Ascending aorta (tissue), 2 donors: ENCODE measurements around the gene CLEC16A. TPM values are rescaled to one million over a fixed set of nuclear protein-coding genes. Genes with fewer than 3 reads are reported as not detected.

Experiments
- DNase-seq, 2 donors: peaks; one replicate each; pipeline ENCODE4 v3.0.0-alpha.2; 2019; ENCODE audit warnings: low spot score in 2 of 2
- H3K27ac ChIP-seq, 2 donors: fragments of 200-600 bp; sonication (generic); one replicate each; pipeline ENCODE4 v1.5.1; 2016 to 2017; ENCODE audit warnings: mild to moderate bottlenecking in 1 of 2
- H3K27me3 ChIP-seq: fragments of 200-600 bp; sonication (generic); one replicate; pipeline ENCODE4 v1.5.1; 2017
- H3K36me3 ChIP-seq, 2 donors: fragments of 200-600 bp; sonication (generic); one replicate each; pipeline ENCODE4 v1.5.1; 2016
- H3K4me1 ChIP-seq, 2 donors: fragments of 200-600 bp; sonication (generic); one replicate each; pipeline ENCODE4 v1.5.1; 2016 to 2017; ENCODE audit warnings: mild to moderate bottlenecking in 1 of 2
- H3K4me3 ChIP-seq, 2 donors: fragments of 200-600 bp; sonication (generic); one replicate each; pipeline ENCODE4 v1.5.1; 2016 to 2017; ENCODE audit warnings: mild to moderate bottlenecking in 1 of 2
- H3K9me3 ChIP-seq, 2 donors: fragments of 200-600 bp; sonication (generic); one replicate each; pipeline ENCODE4 v1.5.1; 2016
- intact Hi-C: fragments of 100-400 bp; cut with DNase I; formaldehyde crosslinking; loops from one replicate; pipeline ENCODE4 v1.15.1; 2023
- total RNA-seq: library from RNA; depleted of rRNA; stranded (reverse); fragments of >200 nt; gene quantifications from one replicate; pipeline ENCODE4 v1.1.0, GENCODE V29; 2016
- TF ChIP-seq, protein P1 (sequence below), 3 experiments: fragments of 200-600 bp in 2 of 3; fragments of 450-650 bp in 1 of 3; sonication (generic) in 2 of 3; IDR thresholded peaks; one replicate each; pipeline ENCODE4 v1.5.1; 2016 to 2019; ENCODE audit warnings: antibody characterized with exemption in 3 of 3, mild to moderate bottlenecking in 1 of 3, moderate library complexity in 1 of 3

CLEC16A gene
- total RNA-seq, 1 donor from 2014 or later: 16.2 TPM

DNA sequence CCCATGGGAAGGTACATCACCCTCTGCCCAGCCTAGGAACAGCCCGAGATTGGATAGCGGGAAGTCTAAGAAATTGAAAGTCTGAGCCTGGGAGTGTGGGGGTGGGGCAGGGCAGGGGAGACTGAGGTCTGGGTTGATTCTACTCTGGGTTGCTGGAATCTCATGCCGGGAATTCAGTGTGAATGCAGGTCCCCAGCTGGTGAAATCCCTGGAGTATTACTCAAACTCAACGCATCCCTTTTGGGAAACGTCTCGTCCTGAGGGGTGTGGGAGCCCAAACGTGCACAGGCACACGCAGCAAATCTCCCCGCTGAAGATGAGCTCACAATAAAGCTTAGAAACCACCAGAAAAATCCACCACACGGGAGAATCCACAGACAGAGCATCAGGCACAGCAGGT lies 256.2 kb downstream of the CLEC16A start:
- no peaks in the 10 kb centered on the region for H3K36me3 ChIP-seq
- no peak overlapping the region for H3K27ac ChIP-seq
- TF ChIP-seq, protein P1, sequence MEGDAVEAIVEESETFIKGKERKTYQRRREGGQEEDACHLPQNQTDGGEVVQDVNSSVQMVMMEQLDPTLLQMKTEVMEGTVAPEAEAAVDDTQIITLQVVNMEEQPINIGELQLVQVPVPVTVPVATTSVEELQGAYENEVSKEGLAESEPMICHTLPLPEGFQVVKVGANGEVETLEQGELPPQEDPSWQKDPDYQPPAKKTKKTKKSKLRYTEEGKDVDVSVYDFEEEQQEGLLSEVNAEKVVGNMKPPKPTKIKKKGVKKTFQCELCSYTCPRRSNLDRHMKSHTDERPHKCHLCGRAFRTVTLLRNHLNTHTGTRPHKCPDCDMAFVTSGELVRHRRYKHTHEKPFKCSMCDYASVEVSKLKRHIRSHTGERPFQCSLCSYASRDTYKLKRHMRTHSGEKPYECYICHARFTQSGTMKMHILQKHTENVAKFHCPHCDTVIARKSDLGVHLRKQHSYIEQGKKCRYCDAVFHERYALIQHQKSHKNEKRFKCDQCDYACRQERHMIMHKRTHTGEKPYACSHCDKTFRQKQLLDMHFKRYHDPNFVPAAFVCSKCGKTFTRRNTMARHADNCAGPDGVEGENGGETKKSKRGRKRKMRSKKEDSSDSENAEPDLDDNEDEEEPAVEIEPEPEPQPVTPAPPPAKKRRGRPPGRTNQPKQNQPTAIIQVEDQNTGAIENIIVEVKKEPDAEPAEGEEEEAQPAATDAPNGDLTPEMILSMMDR (IDR thresholded peaks at IDR 0.05): no peak
- no peaks in the 10 kb centered on the region for H3K4me1 ChIP-seq
- intact Hi-C loops: no loop called here
- no peaks in the 10 kb centered on the region for H3K27me3 ChIP-seq
- H3K4me3 ChIP-seq: no peak overlapping the region
- no peaks in the 10 kb centered on the region for H3K9me3 ChIP-seq
- DNase-seq: no peak

DNA sequence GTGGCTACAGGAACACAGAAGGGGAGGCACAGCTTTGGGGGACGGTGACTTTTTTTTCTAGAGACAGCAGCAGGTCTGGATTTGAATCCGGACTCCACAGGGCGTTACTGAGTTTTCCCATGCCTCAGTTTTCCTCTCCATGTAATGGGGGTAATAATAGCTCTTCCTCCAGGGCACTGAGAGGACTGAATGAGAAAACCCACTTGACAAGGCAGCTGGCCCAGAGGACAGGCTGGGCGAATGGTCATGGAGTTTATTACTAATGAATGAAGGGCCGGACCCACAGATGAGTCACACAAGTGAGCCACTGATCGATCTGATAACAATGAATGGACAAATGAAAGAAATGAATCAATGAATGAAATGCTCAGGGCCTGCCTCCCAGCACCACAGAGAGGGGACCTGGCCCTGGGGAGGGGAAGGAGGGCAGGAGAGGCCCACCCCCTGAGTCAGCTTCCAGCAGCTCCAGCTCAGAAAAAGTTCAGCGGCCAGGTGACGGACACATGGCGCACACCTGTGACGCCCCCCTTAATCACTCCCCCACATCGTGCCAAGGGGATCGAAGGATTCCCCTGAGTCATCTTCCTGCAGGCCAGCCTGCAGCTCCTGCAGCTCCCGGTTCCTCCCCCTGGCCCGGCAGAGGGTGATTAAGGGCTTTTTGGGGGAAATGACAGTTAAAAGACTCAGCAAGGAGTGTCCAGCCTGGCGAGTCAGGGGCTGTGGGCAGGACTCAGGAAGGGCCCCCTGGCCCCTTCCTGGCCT lies 257.3 kb downstream of the CLEC16A start:
- intact Hi-C loops: no loop called here
- Histone ChIP-seq H3K4me1 (no peaks in the 10 kb centered on the region), H3K27ac (no peak overlapping the region), H3K4me3 (no peak overlapping the region), H3K36me3 (no peaks in the 10 kb centered on the region), H3K27me3 (no peaks in the 10 kb centered on the region), H3K9me3 (no peaks in the 10 kb centered on the region)
- no peak for DNase-seq
- TF ChIP-seq, protein P1 (IDR thresholded peaks at IDR 0.05): no peak

DNA sequence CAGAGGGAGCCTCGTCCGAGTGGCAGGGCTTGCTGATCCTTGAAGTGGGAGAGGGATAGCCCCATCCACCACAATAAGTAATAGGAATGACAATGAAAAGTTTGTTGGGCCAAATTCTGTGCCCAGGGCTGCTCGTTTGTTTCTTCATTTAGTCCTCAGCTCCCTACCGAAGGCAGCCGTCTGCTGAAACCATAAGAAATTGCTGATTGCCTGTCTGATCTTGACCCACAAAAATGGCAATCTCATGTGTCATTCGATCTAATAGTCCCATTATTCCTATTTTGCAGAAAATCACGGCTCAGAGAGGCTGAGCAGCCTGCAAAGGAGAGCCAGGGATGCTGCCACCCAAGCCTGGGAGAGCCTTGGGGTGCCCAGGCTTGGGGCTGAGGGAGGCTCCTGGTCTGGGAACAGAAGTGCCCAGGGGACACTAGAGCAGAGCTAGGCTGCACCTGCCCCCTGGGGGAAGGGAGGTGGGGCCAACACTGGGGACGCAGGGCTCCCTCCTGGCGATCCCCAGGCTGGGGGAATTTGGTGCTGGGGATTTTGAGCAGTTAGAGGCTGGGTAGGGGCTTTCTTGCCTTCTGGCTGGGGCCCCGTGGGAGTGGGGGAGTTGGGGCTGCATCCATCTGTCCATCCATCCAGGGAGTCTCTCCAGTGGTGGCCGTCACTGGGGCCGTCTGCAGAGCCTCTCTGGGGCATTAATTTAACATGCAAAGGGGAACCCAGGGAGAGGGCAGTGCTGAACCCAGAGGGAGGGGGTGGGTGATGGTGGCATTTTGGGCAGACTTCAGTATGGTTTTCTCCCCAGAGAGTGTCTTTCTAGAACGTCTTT lies 258.1 kb downstream of the CLEC16A start:
- no peak for DNase-seq
- intact Hi-C loops: no loop called here

DNA sequence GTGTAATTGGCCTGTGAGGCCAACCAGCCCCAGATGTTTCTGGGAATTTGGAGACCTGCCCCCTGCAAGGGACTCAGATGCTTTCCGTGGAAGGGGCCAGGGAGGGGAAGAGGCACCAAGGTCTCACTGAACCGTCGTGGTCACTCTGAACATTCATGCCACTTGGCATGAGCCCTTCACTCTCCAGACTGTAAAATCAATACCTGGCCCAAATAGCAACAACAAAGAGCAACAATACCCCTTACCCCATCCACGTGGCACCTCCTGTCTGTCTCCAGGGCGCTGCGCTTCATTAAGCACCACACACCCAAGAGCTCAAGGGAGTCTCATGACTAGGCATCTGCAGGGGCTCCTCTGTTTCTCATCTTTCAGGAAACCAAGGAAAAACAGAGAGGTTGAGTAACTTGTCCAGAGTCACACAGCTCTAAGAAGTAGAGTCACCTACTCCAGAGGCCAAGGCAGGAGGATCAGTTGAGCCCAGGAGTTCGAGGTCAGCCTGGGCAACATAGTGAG lies 258.8 kb downstream of the CLEC16A start:
- Histone ChIP-seq H3K9me3 (no peaks in the 10 kb centered on the region), H3K27ac (no peak overlapping the region), H3K36me3 (no peaks in the 10 kb centered on the region), H3K4me1 (no peaks in the 10 kb centered on the region), H3K4me3 (no peak overlapping the region), H3K27me3 (no peaks in the 10 kb centered on the region)
- TF ChIP-seq, protein P1 (IDR thresholded peaks at IDR 0.05): no peak
- no peak for DNase-seq
- intact Hi-C loops: no loop called here

More for the DNA sequence above, 258.1 kb downstream of the CLEC16A start:
- Histone ChIP-seq H3K4me3 (no peak overlapping the region), H3K27ac (no peak overlapping the region), H3K27me3 (no peaks in the 10 kb centered on the region), H3K4me1 (no peaks in the 10 kb centered on the region), H3K36me3 (no peaks in the 10 kb centered on the region), H3K9me3 (no peaks in the 10 kb centered on the region)
- TF ChIP-seq, protein P1 (IDR thresholded peaks at IDR 0.05): no peak

DNA sequence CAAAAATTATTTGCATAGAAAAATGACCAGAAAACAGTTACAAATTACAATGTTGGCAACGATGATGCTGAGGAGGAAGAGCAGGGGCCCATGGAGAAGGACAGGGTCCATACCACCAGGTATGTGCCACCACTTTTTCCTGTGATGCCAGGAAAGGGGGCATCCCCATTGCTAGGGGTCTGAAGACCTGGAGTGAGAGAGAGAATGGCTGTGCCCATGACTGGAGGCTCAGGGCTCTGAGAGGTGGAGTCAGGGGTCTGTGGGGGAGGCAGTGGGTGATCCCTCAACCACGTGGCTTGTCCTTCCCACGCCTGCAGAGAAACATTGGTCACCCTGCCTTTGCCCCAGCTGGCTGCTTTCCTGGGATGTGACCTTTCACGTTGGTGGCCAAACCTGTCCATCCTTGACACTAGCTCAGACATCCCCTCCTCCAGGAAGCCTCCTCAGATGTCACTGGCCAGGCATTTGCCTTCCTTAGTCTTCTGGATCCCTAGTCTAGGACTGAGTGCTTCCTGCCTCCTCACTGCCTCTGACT lies 260.2 kb downstream of the CLEC16A start:
- Histone ChIP-seq H3K4me1 (no peaks in the 10 kb centered on the region), H3K9me3 (no peaks in the 10 kb centered on the region), H3K36me3 (no peaks in the 10 kb centered on the region), H3K4me3 (no peak overlapping the region), H3K27me3 (no peaks in the 10 kb centered on the region), H3K27ac (no peak overlapping the region)
- no peak for DNase-seq
- TF ChIP-seq, protein P1 (IDR thresholded peaks at IDR 0.05): no peak
- intact Hi-C loops: no loop called here
